Measurements from ENCODE around the gene HHATL.

GRCh38 chr3:42680806-42681205, 21.8 kb downstream of the HHATL start:
- TF ChIP-seq EP300 (IDR thresholded peaks at IDR 0.05; ENCODE audit: borderline replicate concordance) (no peak), NFIC (IDR thresholded peaks at IDR 0.05) (no peak), EGR1 (IDR thresholded peaks at IDR 0.05) (no peak), MAX (IDR thresholded peaks at IDR 0.05) (no peak), TEAD4 (IDR thresholded peaks at IDR 0.05) (no peak), YY1 (IDR thresholded peaks at IDR 0.05; ENCODE audit: low read depth) (no peak), RAD21 (IDR thresholded peaks at IDR 0.05; ENCODE audit: low read depth) (no peak), REST (IDR thresholded peaks at IDR 0.05; ENCODE audit: low read depth) (no peak), CREB1 (IDR thresholded peaks at IDR 0.05; ENCODE audit: low read depth) (no peak), TAF1 (IDR thresholded peaks at IDR 0.05; ENCODE audit: low read depth) (no peak), USF1 (IDR thresholded peaks at IDR 0.05) (no peak), CEBPB (IDR thresholded peaks at IDR 0.05) (no peak), ZBTB7A (IDR thresholded peaks at IDR 0.05; ENCODE audit: low read depth) (no peak), FOXM1 (IDR thresholded peaks at IDR 0.05; ENCODE audit: borderline replicate concordance, low read depth) (no peak)

All from Ishikawa (cell line).